Measurements from ENCODE around the gene TNFRSF14. TPM values are rescaled to one million over a fixed set of nuclear protein-coding genes. Genes with fewer than 3 reads are reported as not detected.
"Not testable (repeated sequence)": the region's sequence is repeated elsewhere in the genome, so short reads cannot be mapped to it uniquely, and the experiment has no call there.

Gene TNFRSF14
- total RNA-seq, 2 experiments from 2014 or later: 106 to 111 TPM

DNA sequence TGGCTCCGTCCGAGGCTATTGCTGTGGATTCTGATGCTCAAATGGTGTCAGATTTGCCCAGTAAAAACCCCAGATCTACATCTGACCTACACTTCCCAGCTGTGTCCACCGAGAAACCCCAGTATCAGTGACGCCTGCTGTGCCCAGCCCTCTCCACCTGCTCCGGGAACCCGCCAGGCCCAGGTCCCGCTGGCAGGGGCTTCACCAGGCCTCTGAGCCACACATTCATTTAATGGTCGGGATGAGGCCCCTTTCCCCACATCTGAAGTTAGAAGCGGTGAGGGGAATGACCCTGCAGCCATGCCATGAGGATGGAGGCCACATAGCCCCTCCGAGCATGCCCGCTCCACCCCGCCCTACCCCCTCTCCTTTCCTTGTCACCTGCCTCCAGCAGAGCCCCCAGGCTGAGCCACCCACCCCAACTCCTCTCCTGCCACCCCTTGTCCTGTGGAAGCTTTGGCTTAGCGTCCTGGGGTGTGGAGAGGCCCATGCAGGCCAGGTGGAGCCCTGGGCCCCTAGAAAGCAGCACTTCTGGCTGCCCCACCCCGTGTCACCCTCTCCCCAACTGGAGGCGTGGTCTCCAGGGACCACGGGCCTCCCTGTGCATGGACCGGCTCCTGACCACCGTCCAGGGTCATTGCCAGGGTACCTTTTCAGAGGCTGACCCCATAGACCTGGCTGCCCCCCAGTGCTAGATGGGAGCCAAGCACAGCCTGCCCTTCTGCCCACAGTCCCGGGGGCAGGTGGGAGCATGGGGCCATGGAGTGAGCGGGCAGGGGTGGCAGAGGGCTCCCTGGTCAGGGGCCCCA is 8.0 kb downstream of the TNFRSF14 start:
- CTCF ChIA-PET: interaction anchor here (1.9 kb wide), 1 partner anchor 9 kb away, joined by 10 read pairs; the partner anchor contains the start of gene TNFRSF14
- ATAC-seq (no peak), DNase-seq (no peak)
- H3K9me3 Mint-ChIP-seq (ENCODE audit: low read depth): no peaks in the 10 kb centered on the region
- H3K27me3 Mint-ChIP-seq: no peaks in the 10 kb centered on the region
- peaks cover 4% of the 10 kb centered on the region for H3K36me3 Mint-ChIP-seq
- peaks cover 3% of the 10 kb centered on the region for H3K4me1 Mint-ChIP-seq
- H3K27ac Mint-ChIP-seq: no peak overlapping the region
- no peak overlapping the region for H3K4me3 Mint-ChIP-seq

DNA sequence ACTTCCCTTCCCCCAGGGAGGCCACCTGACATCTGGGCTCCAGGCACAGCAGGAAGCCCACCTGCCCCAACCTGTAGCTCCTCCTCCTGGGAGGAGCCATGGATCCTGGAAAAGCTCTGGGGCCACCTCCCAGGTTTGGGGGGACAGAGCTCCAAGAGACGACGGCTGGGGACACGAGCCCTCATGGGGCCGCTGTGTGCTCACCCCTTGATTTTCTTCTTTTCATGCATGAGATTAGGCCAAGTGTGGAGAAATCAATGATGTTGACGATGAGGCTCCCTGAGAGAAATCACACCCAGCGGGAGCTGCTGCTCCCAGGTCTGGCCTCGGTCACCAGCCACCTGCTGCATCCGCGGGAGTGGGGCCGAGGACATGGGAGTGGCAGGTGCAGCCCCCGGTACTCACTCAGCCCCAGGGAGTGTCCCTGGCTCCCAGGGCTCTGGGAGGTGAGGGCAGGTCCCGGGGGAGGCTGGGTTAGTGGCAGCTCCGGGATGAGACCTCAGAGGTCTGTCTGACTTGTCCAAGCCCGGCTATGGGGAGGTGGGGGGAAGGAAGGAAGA is 8.7 kb downstream of the TNFRSF14 start:
- Mint-ChIP-seq H3K9me3 (ENCODE audit: low read depth) (no peaks in the 10 kb centered on the region), H3K27ac (no peak overlapping the region), H3K27me3 (no peaks in the 10 kb centered on the region), H3K4me1 (peaks cover 3% of the 10 kb centered on the region), H3K4me3 (no peak overlapping the region), H3K36me3 (peaks cover 4% of the 10 kb centered on the region)
- CTCF ChIA-PET: interaction anchor here (1.1 to 1.9 kb wide), 2 partner anchors 10 to 12 kb away, joined by 3 to 10 read pairs; partner anchors contain the start of gene TNFRSF14
- no peak for ATAC-seq
- DNase-seq: no peak

DNA sequence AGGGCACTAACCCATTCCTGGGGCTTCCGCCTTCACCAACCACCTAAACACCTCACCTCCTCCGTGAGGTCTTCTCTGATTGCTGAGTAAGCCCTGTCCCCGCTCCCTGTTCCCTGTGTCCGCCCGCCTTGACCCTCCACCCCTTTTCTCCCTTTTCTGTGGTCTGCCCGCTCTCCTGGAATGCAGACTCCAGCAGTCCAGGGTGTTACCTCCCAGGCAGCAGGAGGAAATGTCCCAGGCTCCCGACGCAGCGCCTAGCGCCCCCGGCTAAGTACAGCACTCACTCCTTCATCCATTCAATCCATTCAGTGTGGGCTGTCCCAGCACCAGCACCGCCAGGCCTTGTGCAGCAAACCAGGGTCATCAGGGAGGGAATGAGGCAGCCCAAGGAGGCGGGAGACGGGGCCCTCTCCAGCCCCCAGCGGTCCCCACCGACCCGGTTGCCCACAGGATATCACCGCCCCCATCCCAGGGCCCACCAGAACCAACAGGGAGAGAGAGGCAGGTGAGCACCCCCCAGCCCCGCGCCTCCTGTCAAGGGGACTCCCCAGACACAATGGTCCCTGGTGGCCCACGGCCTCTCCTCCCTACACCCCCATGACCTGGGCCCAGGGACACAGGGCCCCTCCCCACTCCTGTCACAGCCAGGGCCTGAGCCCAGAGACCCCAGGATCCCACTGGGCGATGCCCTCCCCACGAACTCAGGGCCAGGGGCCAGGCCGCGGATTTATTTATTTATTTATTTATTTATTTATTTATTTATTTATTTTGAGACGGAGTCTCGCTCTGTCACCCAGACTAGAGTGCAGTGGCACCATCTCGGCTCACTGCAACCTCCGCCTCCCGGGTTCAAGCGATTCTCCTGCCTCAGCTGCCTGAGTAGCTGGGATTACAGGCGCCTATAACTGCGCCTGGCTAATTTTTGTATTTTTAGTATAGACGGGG is 10.2 kb downstream of the TNFRSF14 start:
- ATAC-seq: no peak

DNA sequence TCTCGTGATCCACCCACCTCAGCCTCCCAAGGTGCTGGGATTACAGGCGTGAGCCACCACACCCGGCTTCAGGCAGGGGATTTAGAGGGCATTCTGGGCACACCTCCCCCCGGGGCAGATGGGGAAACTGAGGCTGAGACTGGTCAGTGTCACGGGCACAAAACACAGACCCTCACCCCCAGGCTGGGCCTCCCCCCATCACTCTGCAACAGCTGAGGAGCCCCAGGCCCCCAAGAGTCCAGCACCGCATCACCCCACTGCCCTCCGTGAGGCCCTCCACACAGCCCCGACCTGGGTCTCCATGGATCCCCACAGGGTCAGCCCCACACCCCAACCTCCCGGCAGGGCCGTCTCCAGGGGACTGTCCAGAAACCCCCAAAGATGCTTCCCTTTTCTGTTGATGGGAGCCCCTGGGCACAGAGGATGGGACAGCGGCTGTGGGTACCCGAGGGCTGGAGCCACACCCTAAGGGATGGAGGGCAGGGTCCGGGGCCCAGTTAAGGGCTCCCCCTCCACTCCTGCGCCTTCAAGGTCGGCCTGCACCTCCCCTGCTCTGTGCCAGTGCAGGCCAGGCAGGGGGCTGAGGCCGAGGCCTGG is 11.0 kb downstream of the TNFRSF14 start:
- no peaks in the 10 kb centered on the region for H3K9me3 Mint-ChIP-seq (ENCODE audit: low read depth)
- no peaks in the 10 kb centered on the region for H3K27me3 Mint-ChIP-seq
- ATAC-seq (no peak), DNase-seq (no peak)
- CTCF ChIA-PET: no interaction called here
- H3K4me1 Mint-ChIP-seq: no peaks in the 10 kb centered on the region
- H3K36me3 Mint-ChIP-seq: peaks cover 1% of the 10 kb centered on the region
- H3K4me3 Mint-ChIP-seq: no peak overlapping the region
- H3K27ac Mint-ChIP-seq: no peak overlapping the region

More for the DNA sequence above, 10.2 kb downstream of the TNFRSF14 start:
- CTCF ChIA-PET: interaction anchor here (1.9 kb wide), 1 partner anchor 11 kb away, joined by 10 read pairs; the partner anchor contains the start of gene TNFRSF14
- Mint-ChIP-seq H3K27me3 (no peaks in the 10 kb centered on the region), H3K4me1 (no peaks in the 10 kb centered on the region), H3K36me3 (peaks cover 2% of the 10 kb centered on the region), H3K4me3 (no peak overlapping the region), H3K27ac (no peak overlapping the region), H3K9me3 (ENCODE audit: low read depth) (no peaks in the 10 kb centered on the region)
- DNase-seq: no peak

DNA sequence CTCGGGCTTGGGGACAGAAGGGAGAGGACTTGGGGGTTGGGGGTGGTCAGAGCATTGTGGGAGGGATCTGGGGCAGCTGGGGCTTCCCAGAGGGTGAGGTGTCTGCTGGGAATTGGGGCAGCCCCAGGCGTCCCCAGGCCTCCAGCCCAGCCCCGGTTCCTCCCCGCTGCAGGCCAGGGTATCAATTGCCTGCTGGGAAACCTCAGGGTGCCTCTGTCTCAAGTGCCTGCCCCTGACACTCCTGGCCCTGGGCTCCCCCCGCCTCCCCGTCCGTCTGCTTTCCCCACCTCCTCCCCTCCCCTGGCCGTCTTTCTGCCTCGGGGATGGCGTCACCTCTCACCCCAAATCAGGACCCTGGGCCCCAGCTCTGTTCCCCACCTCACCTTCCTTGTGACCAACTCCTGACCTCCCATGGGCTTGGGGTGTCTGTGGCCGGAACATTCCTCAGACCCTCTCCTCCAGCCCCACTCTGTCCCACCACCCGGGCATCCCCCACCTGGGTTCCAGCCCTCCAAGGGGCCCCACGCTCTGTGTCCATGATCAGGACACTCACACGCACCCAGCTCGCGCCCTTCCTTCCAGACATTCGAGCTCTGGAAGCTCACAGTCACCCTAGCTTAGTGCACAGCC is 12.1 kb downstream of the TNFRSF14 start:
- H3K27me3 Mint-ChIP-seq; ATAC-seq; H3K27ac Mint-ChIP-seq; CTCF ChIA-PET; H3K36me3 Mint-ChIP-seq; DNase-seq; H3K4me1 Mint-ChIP-seq; H3K4me3 Mint-ChIP-seq; H3K9me3 Mint-ChIP-seq (ENCODE audit: low read depth): not testable (repeated sequence)

DNA sequence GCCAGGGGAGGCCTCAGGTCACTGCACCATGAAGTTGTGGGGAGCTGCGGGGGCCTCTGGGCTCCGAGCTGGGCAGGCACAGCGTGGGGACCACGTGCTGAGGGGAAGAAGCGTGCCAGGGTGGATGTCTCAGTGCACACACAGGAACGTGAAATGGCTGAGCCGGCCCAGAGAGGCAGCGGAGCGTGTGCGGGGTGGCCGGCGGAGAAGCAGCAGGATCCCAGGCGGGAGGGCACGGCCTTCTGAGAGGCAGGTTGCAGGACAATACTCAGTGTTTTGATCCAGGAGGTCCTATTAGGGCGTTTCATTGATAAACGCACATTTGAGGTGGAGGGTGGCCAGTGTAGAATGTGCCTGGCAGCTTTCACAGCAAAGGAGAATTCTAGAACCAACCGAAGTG is 12.9 kb downstream of the TNFRSF14 start:
- CTCF ChIA-PET: no interaction called here
- Mint-ChIP-seq H3K9me3 (ENCODE audit: low read depth) (peaks cover 13% of the 10 kb centered on the region), H3K4me1 (no peaks in the 10 kb centered on the region), H3K27me3 (peaks cover 3% of the 10 kb centered on the region), H3K4me3 (no peak overlapping the region), H3K36me3 (peaks cover 3% of the 10 kb centered on the region), H3K27ac (no peak overlapping the region)
- DNase-seq (no peak), ATAC-seq (no peak)

DNA sequence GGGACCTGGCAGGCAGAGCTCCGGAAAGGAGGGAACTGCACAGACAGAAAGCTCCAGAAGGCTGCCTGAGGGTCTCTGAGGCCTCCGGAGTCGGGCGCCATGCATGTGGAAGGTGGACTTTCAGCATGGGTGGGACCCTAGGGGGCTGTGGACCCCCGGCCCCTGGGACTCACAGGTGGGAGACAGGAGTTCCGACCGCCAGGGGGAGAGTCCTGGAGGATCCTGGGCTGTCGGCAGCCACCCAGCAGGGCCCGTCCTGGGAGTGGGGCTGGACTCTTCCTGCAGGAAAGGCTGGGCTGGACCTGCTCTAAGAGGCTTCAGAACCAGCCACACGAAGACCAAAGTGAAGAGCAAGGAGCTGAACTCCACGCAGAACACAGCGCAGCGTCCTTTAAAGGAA is 13.5 kb downstream of the TNFRSF14 start:
- DNase-seq, ATAC-seq, H3K4me3 Mint-ChIP-seq, CTCF ChIA-PET, H3K4me1 Mint-ChIP-seq, H3K27ac Mint-ChIP-seq, H3K27me3 Mint-ChIP-seq, H3K36me3 Mint-ChIP-seq: not testable (repeated sequence)
- peaks cover 14% of the 10 kb centered on the region for H3K9me3 Mint-ChIP-seq (ENCODE audit: low read depth)

DNA sequence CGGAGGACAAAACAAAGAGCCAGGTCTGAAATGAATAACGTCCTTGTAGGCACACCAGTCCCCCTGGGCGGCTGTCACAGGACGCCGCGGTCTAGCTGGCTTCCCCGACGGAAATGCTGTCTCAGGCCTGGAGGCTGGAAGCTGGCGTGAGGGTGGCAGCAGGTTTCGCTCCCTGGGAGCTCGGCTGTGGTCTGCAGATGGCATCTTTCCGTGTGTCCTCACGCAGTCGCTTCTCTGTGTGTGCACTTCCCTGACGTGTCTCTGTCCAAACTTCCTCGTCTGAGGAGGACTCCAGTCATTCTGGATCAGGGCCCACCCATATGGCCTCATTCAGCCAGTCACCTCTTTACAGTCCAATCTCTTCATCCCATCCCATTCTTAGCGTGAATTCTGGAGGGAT is 14.2 kb downstream of the TNFRSF14 start:
- H3K4me3 Mint-ChIP-seq: no peak overlapping the region
- DNase-seq: no peak
- CTCF ChIA-PET: no interaction called here
- ATAC-seq: no peak
- H3K27ac Mint-ChIP-seq: no peak overlapping the region
- peaks cover 4% of the 10 kb centered on the region for H3K4me1 Mint-ChIP-seq
- H3K27me3 Mint-ChIP-seq: peaks cover 3% of the 10 kb centered on the region
- peaks cover 14% of the 10 kb centered on the region for H3K9me3 Mint-ChIP-seq (ENCODE audit: low read depth)
- peaks cover 3% of the 10 kb centered on the region for H3K36me3 Mint-ChIP-seq

DNA sequence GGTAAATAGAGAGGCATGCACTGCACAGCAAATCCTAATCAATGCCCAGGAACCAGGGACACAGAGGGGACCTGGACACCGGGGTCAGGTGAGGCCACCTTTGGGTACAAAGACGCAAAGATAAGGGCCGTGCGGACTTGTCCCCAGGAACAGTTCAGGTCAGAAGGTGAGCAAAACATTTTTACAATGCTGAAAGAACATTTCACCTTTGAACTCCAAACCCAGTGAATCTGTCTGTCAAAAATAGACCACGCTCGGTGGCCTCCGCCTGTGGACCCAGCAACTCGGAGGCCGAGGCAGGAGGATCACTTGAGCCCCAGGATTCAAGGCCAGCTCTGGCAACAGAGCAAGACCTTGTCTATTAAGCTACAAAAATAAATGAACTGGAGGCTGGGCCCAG is 15.2 kb downstream of the TNFRSF14 start:
- DNase-seq (no peak), ATAC-seq (no peak)
- Mint-ChIP-seq H3K27ac (no peak overlapping the region), H3K4me3 (no peak overlapping the region), H3K27me3 (peaks cover 3% of the 10 kb centered on the region), H3K4me1 (peaks cover 9% of the 10 kb centered on the region), H3K36me3 (peaks cover 3% of the 10 kb centered on the region), H3K9me3 (ENCODE audit: low read depth) (peaks cover 14% of the 10 kb centered on the region)
- CTCF ChIA-PET: interaction anchor here (1.5 to 2.1 kb wide), 2 partner anchors 10 to 15 kb away, joined by 3 to 12 read pairs; partner anchors contain the start of gene PRXL2B

DNA sequence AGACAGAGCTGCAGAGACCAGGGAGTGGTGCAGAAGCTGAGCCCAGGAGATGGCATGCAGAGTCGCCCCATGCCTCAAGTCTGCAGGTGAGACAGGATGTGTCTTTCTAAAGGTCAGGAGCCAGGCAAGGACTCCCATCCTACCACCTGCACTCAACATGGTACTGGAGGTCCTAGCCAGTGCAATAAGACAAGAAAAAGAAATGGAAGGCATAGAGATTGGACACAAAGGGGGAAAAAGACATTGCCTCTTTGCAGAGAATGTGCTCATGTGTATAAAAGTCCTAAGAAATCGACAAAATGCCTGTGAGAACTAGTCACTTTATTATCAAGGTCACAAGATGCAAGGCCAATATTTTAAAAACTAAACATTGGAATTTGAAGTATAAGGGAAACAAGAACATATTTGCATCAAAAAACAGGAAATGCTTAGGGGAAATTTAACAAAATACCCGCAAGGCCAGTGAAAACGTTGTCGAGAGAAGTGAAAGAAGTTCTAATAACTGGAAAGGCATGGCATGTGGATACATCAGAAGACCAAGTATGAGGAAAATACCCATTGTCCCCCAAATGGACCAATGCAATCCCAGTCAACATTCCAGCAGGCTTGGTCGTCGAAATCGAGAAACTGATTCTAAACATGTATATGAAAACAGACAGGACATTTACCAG is 17.2 kb downstream of the TNFRSF14 start:
- ATAC-seq: no peak
- peaks cover 3% of the 10 kb centered on the region for H3K36me3 Mint-ChIP-seq
- peaks cover 14% of the 10 kb centered on the region for H3K9me3 Mint-ChIP-seq (ENCODE audit: low read depth)
- peaks cover 3% of the 10 kb centered on the region for H3K27me3 Mint-ChIP-seq
- no peak overlapping the region for H3K4me3 Mint-ChIP-seq
- H3K4me1 Mint-ChIP-seq: peaks cover 23% of the 10 kb centered on the region
- no peak for DNase-seq
- CTCF ChIA-PET: interaction anchor here (1.4 kb wide), 1 partner anchor 12 kb away, joined by 6 read pairs; no protein-coding TSS in a partner anchor
- H3K27ac Mint-ChIP-seq: no peak overlapping the region

DNA sequence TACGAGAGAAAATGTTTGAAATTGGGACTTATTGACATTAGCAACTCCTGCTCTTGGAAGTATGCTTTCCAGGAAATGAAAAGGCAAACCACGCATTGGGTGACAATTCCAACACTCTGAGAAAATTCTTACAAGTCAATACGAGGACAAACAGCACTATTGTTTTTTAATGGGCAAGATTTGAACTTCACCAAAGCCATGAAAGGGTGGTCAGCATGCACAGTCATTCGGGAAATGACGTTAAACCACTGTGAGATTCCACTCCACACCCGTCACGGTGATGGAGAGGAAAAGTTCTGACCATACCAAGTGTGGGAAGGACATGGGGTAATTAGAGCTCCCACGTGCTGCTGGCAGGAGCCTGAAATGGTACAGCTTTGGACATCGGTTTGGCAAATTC is 18.2 kb downstream of the TNFRSF14 start:
- CTCF ChIA-PET: interaction anchor here (1.4 kb wide), 1 partner anchor 11 kb away, joined by 6 read pairs; no protein-coding TSS in a partner anchor
- peaks cover 5% of the 10 kb centered on the region for H3K36me3 Mint-ChIP-seq
- ATAC-seq: no peak
- H3K27me3 Mint-ChIP-seq: peaks cover 3% of the 10 kb centered on the region
- H3K9me3 Mint-ChIP-seq (ENCODE audit: low read depth): peaks cover 14% of the 10 kb centered on the region
- no peak for DNase-seq
- no peak overlapping the region for H3K27ac Mint-ChIP-seq
- H3K4me3 Mint-ChIP-seq: no peak overlapping the region
- peaks cover 30% of the 10 kb centered on the region for H3K4me1 Mint-ChIP-seq
